Esophagus muscularis mucosa (tissue), 4 donors: ENCODE results near the gene ALCAM. TPM values are rescaled to one million over a fixed set of nuclear protein-coding genes. Genes with fewer than 3 reads are reported as not detected.

ENCODE experiments used
- DNase-seq: peaks from one replicate; pipeline ENCODE4 v3.0.0-alpha.2; 2017; ENCODE audit errors: extremely low spot score
- H3K27ac ChIP-seq, 4 donors: fragments of 200-600 bp; sonication (generic); replicated peaks in 1 of 4; 1 replicate in 3 of 4; 2 replicates in 1 of 4; pipeline ENCODE4 v1.5.1; 2016 to 2019; ENCODE audit warnings: mild to moderate bottlenecking in 1 of 4
- H3K27me3 ChIP-seq, 4 donors: fragments of 200-600 bp; sonication (generic); one replicate each; pipeline versions ENCODE4 v1.5.1 to v1.6.0; 2016 to 2019
- H3K36me3 ChIP-seq, 4 donors: fragments of 200-600 bp; sonication (generic); one replicate each; pipeline ENCODE4 v1.5.1; 2016 to 2019
- H3K4me1 ChIP-seq, 4 donors: fragments of 200-600 bp; sonication (generic); one replicate each; pipeline ENCODE4 v1.5.1; 2016 to 2019
- H3K4me3 ChIP-seq, 4 donors: fragments of 200-600 bp; sonication (generic); 1 replicate in 2 of 4; 2 replicates in 2 of 4; pipeline ENCODE4 v1.5.1; 2016 to 2019; ENCODE audit warnings: mild to moderate bottlenecking in 4 of 4, moderate library complexity in 1 of 4
- H3K9me3 ChIP-seq, 4 donors: fragments of 200-600 bp; sonication (generic); 1 replicate in 3 of 4; 2 replicates in 1 of 4; pipeline ENCODE4 v1.5.1; 2016 to 2019
- EP300 ChIP-seq: sonication (generic); formaldehyde crosslinking; IDR thresholded peaks from one replicate; pipeline ENCODE4 v1.6.1; 2017; ENCODE audit warnings: antibody characterized with exemption
- POLR2A ChIP-seq: fragments of 450-650 bp; IDR thresholded peaks from one replicate; pipeline ENCODE4 v1.6.1; 2017; ENCODE audit warnings: antibody characterized with exemption, moderate library complexity, mild to moderate bottlenecking, low read depth
- POLR2AphosphoS5 ChIP-seq, 2 donors: sonication (generic); formaldehyde crosslinking; IDR thresholded peaks; one replicate each; pipeline ENCODE4 v1.6.1; 2017; ENCODE audit warnings: antibody characterized with exemption in 2 of 2
- WGBS: methylation state at CpG from one replicate; pipeline ENCODE4 v1.1.5; 2018; 5-methylcytosine and 5-hydroxymethylcytosine counted together
- intact Hi-C: fragments of 100-400 bp; cut with DNase I; formaldehyde crosslinking; loops from one replicate; pipeline ENCODE4 v1.15.1; 2023
- total RNA-seq, 4 donors: library from RNA; depleted of rRNA; stranded (reverse); fragments of >200 nt; gene quantifications; one replicate each; pipeline versions ENCODE4 v1.1.0 to v1.2.1, GENCODE V29; 2016
- TF ChIP-seq, protein P1 (sequence below), 3 experiments: fragments of 200-600 bp in 2 of 3; fragments of 450-650 bp in 1 of 3; sonication (generic) in 2 of 3; IDR thresholded peaks; one replicate each; pipeline ENCODE4 v1.5.1; 2017 to 2019; ENCODE audit warnings: antibody characterized with exemption in 3 of 3, mild to moderate bottlenecking in 2 of 3, moderate library complexity in 1 of 3

Gene ALCAM
- total RNA-seq, 4 donors from 2014 or later, result 19.0 to 26.2 (median 22.6) TPM

DNA sequence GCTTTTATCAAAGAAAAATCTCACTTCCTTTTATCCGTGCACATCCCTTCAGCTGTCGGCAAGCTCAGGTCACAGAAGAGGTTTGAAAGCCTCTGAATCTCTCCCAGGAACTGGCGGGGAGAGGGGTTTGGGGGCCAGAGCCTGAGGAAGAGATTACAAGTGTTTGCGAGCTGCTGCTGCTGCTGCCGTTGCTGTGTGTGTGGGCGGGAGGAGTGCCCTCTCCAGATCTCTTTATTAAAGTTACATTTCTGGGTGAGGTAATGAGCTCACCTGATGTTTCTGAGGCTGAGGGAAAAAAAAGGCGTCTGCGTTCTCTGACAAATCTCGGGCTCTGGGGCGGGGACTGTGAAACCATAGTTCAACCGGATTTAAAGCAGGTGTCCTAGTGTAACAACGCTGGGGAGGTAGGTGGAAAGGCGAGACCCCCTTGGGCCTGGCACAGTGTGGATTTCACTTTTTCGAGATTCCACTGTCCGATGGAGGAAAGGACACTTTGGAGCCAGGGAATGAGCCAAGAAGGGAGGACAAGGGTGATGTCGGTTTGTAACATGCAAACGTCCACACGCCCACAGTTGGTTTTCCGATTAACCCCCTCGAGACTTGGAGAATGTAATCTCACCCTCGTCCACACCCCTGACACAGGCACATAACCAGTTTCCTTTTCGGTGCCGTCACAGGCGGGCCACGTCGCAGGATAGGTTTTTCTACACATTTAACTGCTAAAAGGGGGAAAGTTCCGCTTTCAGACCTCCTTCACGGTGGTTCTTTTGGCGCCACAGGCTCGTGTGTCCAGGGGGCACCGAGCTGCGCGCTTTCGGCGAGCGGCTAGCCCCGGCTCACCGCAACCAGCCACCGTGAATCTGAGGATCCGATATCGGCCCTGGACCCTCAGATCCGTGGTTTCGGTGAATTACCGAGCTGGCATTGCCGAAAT lies 2.1 kb downstream of the ALCAM start:
- intact Hi-C loops, result loop anchor here (5.0 kb wide), 2 partner anchors 148 to 742 kb away; no protein-coding TSS in a partner anchor
- H3K27ac ChIP-seq, result peak overlapping the region; percentile 74 to 82 (median 76)

DNA sequence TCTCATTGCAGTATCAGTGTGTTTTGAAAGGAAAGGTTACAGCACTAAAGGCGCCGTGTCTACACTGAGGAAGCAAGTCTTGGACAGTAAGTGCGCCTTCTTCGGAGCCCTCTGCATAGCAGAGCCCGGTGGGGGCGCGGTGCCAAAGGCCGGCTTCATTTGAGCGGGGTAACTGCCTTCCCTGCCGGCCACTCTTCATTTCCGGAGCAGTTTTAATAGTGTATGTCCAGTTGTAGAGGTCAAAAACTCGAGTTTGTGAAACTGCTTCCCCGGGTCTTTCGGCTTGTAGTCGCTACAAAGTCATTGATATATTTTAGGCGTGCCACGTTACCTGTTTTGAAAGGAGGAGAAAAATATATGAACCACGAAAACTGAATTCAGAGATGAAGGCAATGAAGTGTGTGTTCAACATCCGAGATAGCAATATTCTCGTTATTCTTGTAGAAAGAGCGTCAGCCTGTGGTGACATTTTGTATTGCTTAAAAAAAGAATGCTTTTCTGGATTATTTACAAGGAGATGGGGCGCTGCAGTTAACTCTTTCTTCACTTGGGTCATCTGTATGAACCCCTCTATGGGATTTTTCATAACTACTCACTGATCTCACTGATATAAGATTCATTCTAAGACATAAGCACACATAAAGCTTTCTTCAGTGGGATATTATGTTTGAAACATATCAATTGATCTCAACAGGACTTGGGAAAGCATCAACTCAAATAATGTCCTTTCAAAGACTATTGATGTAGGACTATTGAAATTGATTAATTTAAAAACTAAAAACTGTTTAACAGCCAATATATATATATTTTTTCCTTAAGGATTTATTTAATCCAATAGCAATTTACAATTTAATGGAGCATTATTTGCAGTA lies 3.0 kb downstream of the ALCAM start:
- H3K27me3 ChIP-seq, result no peaks in the 10 kb centered on the region
- TF ChIP-seq, protein P1, sequence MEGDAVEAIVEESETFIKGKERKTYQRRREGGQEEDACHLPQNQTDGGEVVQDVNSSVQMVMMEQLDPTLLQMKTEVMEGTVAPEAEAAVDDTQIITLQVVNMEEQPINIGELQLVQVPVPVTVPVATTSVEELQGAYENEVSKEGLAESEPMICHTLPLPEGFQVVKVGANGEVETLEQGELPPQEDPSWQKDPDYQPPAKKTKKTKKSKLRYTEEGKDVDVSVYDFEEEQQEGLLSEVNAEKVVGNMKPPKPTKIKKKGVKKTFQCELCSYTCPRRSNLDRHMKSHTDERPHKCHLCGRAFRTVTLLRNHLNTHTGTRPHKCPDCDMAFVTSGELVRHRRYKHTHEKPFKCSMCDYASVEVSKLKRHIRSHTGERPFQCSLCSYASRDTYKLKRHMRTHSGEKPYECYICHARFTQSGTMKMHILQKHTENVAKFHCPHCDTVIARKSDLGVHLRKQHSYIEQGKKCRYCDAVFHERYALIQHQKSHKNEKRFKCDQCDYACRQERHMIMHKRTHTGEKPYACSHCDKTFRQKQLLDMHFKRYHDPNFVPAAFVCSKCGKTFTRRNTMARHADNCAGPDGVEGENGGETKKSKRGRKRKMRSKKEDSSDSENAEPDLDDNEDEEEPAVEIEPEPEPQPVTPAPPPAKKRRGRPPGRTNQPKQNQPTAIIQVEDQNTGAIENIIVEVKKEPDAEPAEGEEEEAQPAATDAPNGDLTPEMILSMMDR (IDR thresholded peaks at IDR 0.05), result peak; percentile 41 to 65 (median 42)
- no peak for TF ChIP-seq EP300
- peak; percentile 93 for DNase-seq
- H3K9me3 ChIP-seq, result no peaks in the 10 kb centered on the region
- peak overlapping the region; percentile 66 to 74 (median 70) for H3K4me3 ChIP-seq
- H3K36me3 ChIP-seq, result no peaks in the 10 kb centered on the region
- H3K4me1 ChIP-seq, result peaks cover 32 to 44% (median 39%) of the 10 kb centered on the region in 4 donors
- WGBS, result under 1% methylated on average over 22 of the region's 22 CpGs
- intact Hi-C loops, result loop anchor here (5.0 kb wide), 2 partner anchors 148 to 742 kb away; no protein-coding TSS in a partner anchor
- H3K27ac ChIP-seq, result peak overlapping the region; percentile 74 to 82 (median 76)

More for the DNA sequence above, 2.1 kb downstream of the ALCAM start:
- Histone ChIP-seq H3K9me3 (no peaks in the 10 kb centered on the region), H3K36me3 (no peaks in the 10 kb centered on the region), H3K4me1 (peaks cover 32 to 44% (median 39%) of the 10 kb centered on the region in 4 donors), H3K4me3 (peak overlapping the region; percentile 66 to 74 (median 70)), H3K27me3 (no peaks in the 10 kb centered on the region)
- no peak for DNase-seq
- 2% methylated on average over 26 of the region's 45 CpGs for WGBS
- TF ChIP-seq, protein P1 (IDR thresholded peaks at IDR 0.05), result no peak
- TF ChIP-seq POLR2AphosphoS5 (IDR thresholded peaks at IDR 0.05), result no peak
- no peak for TF ChIP-seq EP300
- TF ChIP-seq POLR2A, result no peak

DNA sequence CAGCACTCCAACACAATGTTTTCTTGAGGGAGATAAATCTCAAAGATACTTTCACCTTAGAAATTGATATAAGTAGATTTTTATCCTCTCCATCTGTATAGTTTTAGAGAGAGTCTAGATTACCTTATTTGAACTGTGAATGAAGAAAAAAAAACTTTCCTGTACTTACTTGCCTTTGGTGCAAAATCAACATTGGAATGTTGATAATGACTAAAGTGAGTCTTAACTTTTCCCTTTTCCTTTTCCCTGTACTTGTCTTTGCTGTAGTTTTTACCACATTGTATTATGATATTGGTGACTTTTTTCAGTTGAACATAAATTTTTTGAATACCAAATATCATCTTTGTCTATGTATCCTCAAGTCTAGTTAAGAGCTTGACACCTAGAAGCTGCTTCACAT lies 6.7 kb downstream of the ALCAM start:
- DNase-seq, result no peak
- no peak for TF ChIP-seq POLR2AphosphoS5 (IDR thresholded peaks at IDR 0.05)
- no peak for TF ChIP-seq POLR2A
- no peak for TF ChIP-seq EP300
- TF ChIP-seq, protein P1 (IDR thresholded peaks at IDR 0.05), result no peak
- H3K4me1 ChIP-seq, result peaks cover 8 to 16% (median 14%) of the 10 kb centered on the region in 4 donors
- H3K4me3 ChIP-seq, result no peak overlapping the region
- no peaks in the 10 kb centered on the region for H3K9me3 ChIP-seq
- intact Hi-C loops, result no loop called here
- no peak overlapping the region for H3K27ac ChIP-seq
- no peaks in the 10 kb centered on the region for H3K27me3 ChIP-seq
- H3K36me3 ChIP-seq, result no peaks in the 10 kb centered on the region

DNA sequence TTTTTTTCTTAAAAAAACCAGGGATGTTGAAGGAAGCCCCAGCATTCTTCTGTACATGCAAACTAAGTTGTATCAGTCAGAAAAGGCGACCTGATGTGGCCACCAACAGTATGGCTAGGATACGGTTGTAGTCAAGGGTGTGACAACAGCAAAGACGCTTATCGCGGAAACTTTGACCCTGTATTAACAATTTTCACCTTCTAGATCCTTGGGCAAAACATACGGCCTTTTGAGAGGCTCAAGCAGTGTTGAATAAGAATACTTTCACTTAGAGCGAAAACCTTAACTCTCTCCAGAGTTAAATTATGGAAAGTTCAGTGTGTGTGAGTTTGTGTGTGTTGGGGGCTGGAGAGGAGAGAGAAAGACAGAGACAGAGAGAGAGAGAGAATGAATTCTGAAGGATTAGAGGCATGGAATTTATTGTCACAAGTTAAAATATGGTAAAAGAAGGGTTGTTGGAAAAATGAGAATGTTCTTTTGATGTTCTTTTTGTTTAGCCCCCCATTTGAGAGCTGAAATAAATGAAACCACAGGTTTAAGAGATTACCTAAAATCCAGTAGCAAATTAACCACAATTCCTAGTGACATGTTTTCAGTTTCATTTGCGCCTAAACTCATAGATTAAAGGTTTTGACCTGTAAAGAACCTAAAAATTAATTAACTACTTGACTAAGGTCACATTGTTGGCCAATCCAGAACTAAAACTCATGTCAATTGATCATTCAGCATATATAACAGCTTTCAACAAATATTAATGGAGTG lies 9.2 kb downstream of the ALCAM start:
- no peak for DNase-seq
- 96% methylated on average over 8 of the region's 8 CpGs for WGBS
- TF ChIP-seq POLR2AphosphoS5 (IDR thresholded peaks at IDR 0.05) (no peak), EP300 (no peak), POLR2A (no peak)
- TF ChIP-seq, protein P1 (IDR thresholded peaks at IDR 0.05), result no peak

More for the DNA sequence above, 9.2 kb downstream of the ALCAM start:
- H3K4me3 ChIP-seq, result no peak overlapping the region
- H3K4me1 ChIP-seq, result no peaks in the 10 kb centered on the region
- H3K27ac ChIP-seq, result no peak overlapping the region
- no peaks in the 10 kb centered on the region for H3K27me3 ChIP-seq
- no peaks in the 10 kb centered on the region for H3K36me3 ChIP-seq
- intact Hi-C loops, result no loop called here
- H3K9me3 ChIP-seq, result no peaks in the 10 kb centered on the region
